Measurements from ENCODE around the gene TRAPPC6A. TPM values are rescaled to one million over a fixed set of nuclear protein-coding genes. Genes with fewer than 3 reads are reported as not detected.
A peak's percentile ranks its signal among the peaks of the same experiment; 100 is the strongest.

TRAPPC6A gene
- total and polyA plus RNA-seq, 2 of the 13 experiments (the other 11 are each of a cell fraction or from before 2014, with no cell fraction given): 6.5 to 21.0 TPM

DNA sequence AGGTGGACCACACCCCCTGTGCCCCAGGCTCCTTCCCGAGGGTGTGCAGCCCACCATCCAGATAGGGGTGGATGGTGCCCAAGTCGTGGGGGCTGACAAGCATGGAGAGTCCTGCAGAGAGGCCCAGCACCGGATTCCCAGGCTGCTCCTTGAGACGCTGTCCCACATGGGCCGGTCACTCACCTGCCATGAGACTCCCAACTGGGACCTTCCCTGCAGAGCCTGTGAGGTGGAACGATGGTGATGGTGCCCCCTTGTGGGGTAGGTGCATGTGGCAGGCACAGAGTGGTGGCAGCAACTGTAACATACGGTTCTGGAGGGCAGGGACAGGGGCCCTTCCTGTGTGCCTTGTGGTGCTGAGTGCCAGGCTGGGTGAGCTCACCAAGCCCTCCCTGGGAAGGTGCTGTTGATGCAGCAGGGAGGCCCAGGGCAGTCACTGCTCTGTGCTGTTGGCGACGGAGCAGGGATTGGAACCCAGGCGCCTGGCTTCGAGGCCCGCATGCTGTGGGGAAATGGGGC is 52.0 kb downstream of the TRAPPC6A start (continued):
- TF ChIP-seq ZNF569 (CRISPR knock-in tag; IDR thresholded peaks at IDR 0.05; ENCODE audit: borderline replicate concordance) (no peak), ZNF205 (CRISPR knock-in tag; IDR thresholded peaks at IDR 0.05) (no peak), HNRNPL (IDR thresholded peaks at IDR 0.05; ENCODE audit: low read depth, low read length) (0 out of 2 replicates have a peak, but pooled peaks have one; percentile 77), SNAPC2 (CRISPR knock-in tag; IDR thresholded peaks at IDR 0.05) (no peak), ZNF274 (CRISPR knock-in tag; IDR thresholded peaks at IDR 0.05) (0 out of 2 replicates have a peak, but pooled peaks have one; percentile 21), TCF7 (IDR thresholded peaks at IDR 0.05; ENCODE audit: low read depth) (no peak), TAF1 (CRISPR knock-in tag; IDR thresholded peaks at IDR 0.05) (no peak), ZNF138 (CRISPR knock-in tag; IDR thresholded peaks at IDR 0.05; ENCODE audit: low read depth) (no peak), EZH2 (conservative IDR thresholded peaks at IDR 0.05; ENCODE audit: low read depth, low read length) (no peak), SAFB2 (CRISPR knock-in tag; IDR thresholded peaks at IDR 0.05; ENCODE audit: borderline replicate concordance, low read depth) (no peak), SALL1 (CRISPR knock-in tag; IDR thresholded peaks at IDR 0.05) (peak; percentile 46), STAT5B (CRISPR knock-in tag; IDR thresholded peaks at IDR 0.05) (no peak), FOSL1 (CRISPR knock-in tag; IDR thresholded peaks at IDR 0.05; ENCODE audit: borderline replicate concordance) (no peak)
- TF ChIP-seq, protein P1, sequence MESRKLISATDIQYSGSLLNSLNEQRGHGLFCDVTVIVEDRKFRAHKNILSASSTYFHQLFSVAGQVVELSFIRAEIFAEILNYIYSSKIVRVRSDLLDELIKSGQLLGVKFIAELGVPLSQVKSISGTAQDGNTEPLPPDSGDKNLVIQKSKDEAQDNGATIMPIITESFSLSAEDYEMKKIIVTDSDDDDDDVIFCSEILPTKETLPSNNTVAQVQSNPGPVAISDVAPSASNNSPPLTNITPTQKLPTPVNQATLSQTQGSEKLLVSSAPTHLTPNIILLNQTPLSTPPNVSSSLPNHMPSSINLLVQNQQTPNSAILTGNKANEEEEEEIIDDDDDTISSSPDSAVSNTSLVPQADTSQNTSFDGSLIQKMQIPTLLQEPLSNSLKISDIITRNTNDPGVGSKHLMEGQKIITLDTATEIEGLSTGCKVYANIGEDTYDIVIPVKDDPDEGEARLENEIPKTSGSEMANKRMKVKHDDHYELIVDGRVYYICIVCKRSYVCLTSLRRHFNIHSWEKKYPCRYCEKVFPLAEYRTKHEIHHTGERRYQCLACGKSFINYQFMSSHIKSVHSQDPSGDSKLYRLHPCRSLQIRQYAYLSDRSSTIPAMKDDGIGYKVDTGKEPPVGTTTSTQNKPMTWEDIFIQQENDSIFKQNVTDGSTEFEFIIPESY (CRISPR knock-in tag; IDR thresholded peaks at IDR 0.05): peak; percentile 61; the same call in 1 of the 2 replicates
- TF ChIP-seq, protein P2, sequence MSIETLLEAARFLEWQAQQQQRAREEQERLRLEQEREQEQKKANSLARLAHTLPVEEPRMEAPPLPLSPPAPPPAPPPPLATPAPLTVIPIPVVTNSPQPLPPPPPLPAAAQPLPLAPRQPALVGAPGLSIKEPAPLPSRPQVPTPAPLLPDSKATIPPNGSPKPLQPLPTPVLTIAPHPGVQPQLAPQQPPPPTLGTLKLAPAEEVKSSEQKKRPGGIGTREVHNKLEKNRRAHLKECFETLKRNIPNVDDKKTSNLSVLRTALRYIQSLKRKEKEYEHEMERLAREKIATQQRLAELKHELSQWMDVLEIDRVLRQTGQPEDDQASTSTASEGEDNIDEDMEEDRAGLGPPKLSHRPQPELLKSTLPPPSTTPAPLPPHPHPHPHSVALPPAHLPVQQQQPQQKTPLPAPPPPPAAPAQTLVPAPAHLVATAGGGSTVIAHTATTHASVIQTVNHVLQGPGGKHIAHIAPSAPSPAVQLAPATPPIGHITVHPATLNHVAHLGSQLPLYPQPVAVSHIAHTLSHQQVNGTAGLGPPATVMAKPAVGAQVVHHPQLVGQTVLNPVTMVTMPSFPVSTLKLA (IDR thresholded peaks at IDR 0.05): no peak

All from HepG2 (cell line).